Fibroblast of lung (primary cell): ENCODE data around the gene IQCB1. TPM values are rescaled to one million over a fixed set of nuclear protein-coding genes. Genes with fewer than 3 reads are reported as not detected.
A peak's percentile ranks its signal among the peaks of the same experiment; 100 is the strongest.

Source experiments
- DNase-seq, 2 donors: peaks; one replicate each; pipeline versions ENCODE4 v3.0.0 to v3.0.0-alpha.2; 2010; ENCODE audit warnings: low read depth in 2 of 2
- H2AFZ ChIP-seq: 2 replicates; pipeline ENCODE4 v1.5.1; 2012; ENCODE audit warnings: low read length, control low read depth, inconsistent platforms
- H3K27ac ChIP-seq: 2 replicates; pipeline ENCODE4 v1.5.1; 2011; ENCODE audit warnings: low read length, control low read depth; ENCODE audit not compliant: insufficient read depth
- H3K27me3 ChIP-seq: 2 replicates; pipeline ENCODE4 v1.5.1; 2011; ENCODE audit warnings: mild to moderate bottlenecking, low read length; ENCODE audit not compliant: control insufficient read depth, insufficient read depth
- H3K36me3 ChIP-seq: 2 replicates; pipeline ENCODE4 v1.5.1; 2011; ENCODE audit warnings: low read length; ENCODE audit not compliant: control insufficient read depth, insufficient read depth
- H3K4me1 ChIP-seq: 2 replicates; pipeline ENCODE4 v1.5.1; 2011; ENCODE audit warnings: low read length; ENCODE audit not compliant: control insufficient read depth, insufficient read depth; ENCODE audit errors: extremely low read depth
- H3K4me2 ChIP-seq: 2 replicates; pipeline ENCODE4 v1.5.1; 2011; ENCODE audit warnings: low read length, control low read depth; ENCODE audit not compliant: insufficient read depth; ENCODE audit errors: extremely low read depth
- H3K4me3 ChIP-seq, 4 experiments: fragments of 200-600 bp in 1 of 4; sonication (generic) in 1 of 4; replicated peaks in 1 of 4; 2 replicates each; pipeline ENCODE4 v1.5.1; 2011 to 2016; ENCODE audit warnings: low read length in 4 of 4, low read depth in 3 of 4, mild to moderate bottlenecking in 3 of 4, control low read depth in 2 of 4, inconsistent platforms in 1 of 4, mixed read lengths in 1 of 4; ENCODE audit not compliant: insufficient read depth in 1 of 4; ENCODE audit errors: control extremely low read depth in 1 of 4
- H3K79me2 ChIP-seq: 2 replicates; pipeline ENCODE4 v1.5.1; 2012; ENCODE audit warnings: mild to moderate bottlenecking, low read length, inconsistent platforms; ENCODE audit not compliant: control insufficient read depth, insufficient read depth
- H3K9ac ChIP-seq: 2 replicates; pipeline ENCODE4 v1.5.1; 2011; ENCODE audit warnings: mild to moderate bottlenecking, low read length, control low read depth; ENCODE audit not compliant: insufficient read depth
- H3K9me3 ChIP-seq: 2 replicates; pipeline ENCODE4 v1.5.1; 2012; ENCODE audit warnings: low read depth, low read length; ENCODE audit not compliant: control insufficient read depth, insufficient read depth
- H4K20me1 ChIP-seq: 2 replicates; pipeline ENCODE4 v1.5.1; 2011; ENCODE audit warnings: low read length; ENCODE audit not compliant: control insufficient read depth, insufficient read depth; ENCODE audit errors: extremely low read depth
- CTCF ChIP-seq, 2 donors: IDR thresholded peaks in 1 of 2; conservative IDR thresholded peaks in 1 of 2; 1 replicate in 1 of 2; 2 replicates in 1 of 2; pipeline ENCODE4 v1.5.1; 2011 to 2012; ENCODE audit warnings: low read length in 2 of 2, control low read depth in 1 of 2, inconsistent platforms in 1 of 2, low read depth in 1 of 2, mild to moderate bottlenecking in 1 of 2
- EZH2 ChIP-seq: IDR thresholded peaks from 2 replicates; pipeline ENCODE4 v1.5.1; 2012; ENCODE audit warnings: low read length, control low read depth, mild to moderate bottlenecking; ENCODE audit errors: missing control alignments
- polyA plus RNA-seq, 2 donors: library from polyadenylated mRNA; depleted of rRNA in 1 of 2; stranded (reverse) in 1 of 2; unstranded in 1 of 2; fragments of >200 nt; gene quantifications; 2 replicates each; pipeline ENCODE4 v1.2.1, GENCODE V29; 2011 to 2012; ENCODE audit warnings: missing spikeins in 1 of 2
- total RNA-seq: library from RNA; depleted of rRNA; stranded (reverse); fragments of >200 nt; gene quantifications from 2 replicates; pipeline ENCODE4 v1.2.1, GENCODE V29; 2014

The IQCB1 gene
- total and polyA plus RNA-seq, 2 donors (not counting 1 experiment from before 2014, with no cell fraction given), result 9.2 to 19.3 TPM

- Histone ChIP-seq H3K27ac (no peak overlapping the region), H3K79me2 (no peaks in the 10 kb centered on the region), H2AFZ (no peak overlapping the region), H3K4me3 (no peak overlapping the region), H3K27me3 (no peaks in the 10 kb centered on the region), H3K36me3 (no peaks in the 10 kb centered on the region), H3K4me1 (no peaks in the 10 kb centered on the region), H3K9me3 (no peaks in the 10 kb centered on the region), H4K20me1 (no peaks in the 10 kb centered on the region), H3K9ac (no peak overlapping the region), H3K4me2 (no peak overlapping the region)
- DNase-seq, result peak; percentile 19 to 20
- TF ChIP-seq CTCF (conservative IDR thresholded peaks at IDR 0.05 in 1 of 2, IDR thresholded peaks at IDR 0.05 in 1 of 2; ENCODE audit: low read depth in 1 of 2, low read length in 2 of 2), result no peak
- no peak for TF ChIP-seq EZH2
Measured at GRCh38 chr3:121821421-121822199, 13.2 kb downstream of the IQCB1 start.

DNA sequence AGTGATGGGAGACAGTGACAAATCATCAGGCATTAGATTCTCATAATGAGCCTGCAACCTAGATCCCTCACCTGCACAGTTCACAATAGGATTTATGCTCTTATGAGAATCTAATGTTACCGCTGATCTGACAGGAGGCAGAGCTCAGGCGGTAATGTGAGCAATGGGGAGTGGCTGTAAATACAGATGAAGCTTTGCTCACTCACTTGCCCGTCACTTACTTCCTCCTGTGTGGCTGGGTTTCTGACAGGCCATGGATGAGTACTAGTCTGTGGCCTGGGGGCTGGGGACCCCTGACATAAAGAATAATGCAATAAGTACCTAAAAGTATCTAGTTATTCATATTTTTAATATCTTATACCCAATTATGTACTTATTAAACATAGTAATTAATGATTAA lies 15.6 kb downstream of the IQCB1 start:
- DNase-seq, result no peak

DNA sequence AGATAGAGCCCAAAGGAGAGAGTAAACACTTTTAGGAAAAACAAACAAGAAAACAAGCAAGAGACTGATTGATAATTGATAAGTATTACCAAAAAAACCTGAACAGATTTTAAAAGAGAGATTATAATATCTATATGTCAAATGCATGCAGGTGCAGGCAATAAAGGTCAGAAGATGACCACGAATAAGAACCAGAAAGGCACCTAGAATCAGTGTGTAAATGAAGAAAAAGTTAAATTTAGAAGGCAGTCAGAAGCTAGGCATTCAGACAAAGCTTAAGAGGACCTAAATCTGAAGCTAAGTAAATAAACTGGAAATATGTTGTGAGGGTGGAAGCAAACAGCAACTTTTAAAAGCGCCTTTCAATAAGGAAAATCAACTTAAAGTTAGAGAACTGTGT lies 16.3 kb downstream of the IQCB1 start:
- TF ChIP-seq CTCF (conservative IDR thresholded peaks at IDR 0.05 in 1 of 2, IDR thresholded peaks at IDR 0.05 in 1 of 2; ENCODE audit: low read depth in 1 of 2, low read length in 2 of 2) (no peak), EZH2 (no peak)
- H3K36me3 ChIP-seq, result no peaks in the 10 kb centered on the region
- H3K4me2 ChIP-seq, result no peak overlapping the region
- no peak overlapping the region for H3K9ac ChIP-seq
- no peak overlapping the region for H3K27ac ChIP-seq
- H3K4me3 ChIP-seq, result no peak overlapping the region
- no peaks in the 10 kb centered on the region for H3K79me2 ChIP-seq
- no peak overlapping the region for H2AFZ ChIP-seq
- H3K4me1 ChIP-seq, result no peaks in the 10 kb centered on the region
- H3K9me3 ChIP-seq, result no peaks in the 10 kb centered on the region
- H3K27me3 ChIP-seq, result no peaks in the 10 kb centered on the region
- no peak for DNase-seq
- no peaks in the 10 kb centered on the region for H4K20me1 ChIP-seq

More for the DNA sequence above, 15.6 kb downstream of the IQCB1 start:
- TF ChIP-seq EZH2 (no peak), CTCF (conservative IDR thresholded peaks at IDR 0.05 in 1 of 2, IDR thresholded peaks at IDR 0.05 in 1 of 2; ENCODE audit: low read depth in 1 of 2, low read length in 2 of 2) (no peak)
- Histone ChIP-seq H3K9me3 (no peaks in the 10 kb centered on the region), H3K27ac (no peak overlapping the region), H3K27me3 (no peaks in the 10 kb centered on the region), H3K4me1 (no peaks in the 10 kb centered on the region), H3K79me2 (no peaks in the 10 kb centered on the region), H3K4me2 (no peak overlapping the region), H3K36me3 (no peaks in the 10 kb centered on the region), H2AFZ (no peak overlapping the region), H3K4me3 (no peak overlapping the region), H4K20me1 (no peaks in the 10 kb centered on the region), H3K9ac (no peak overlapping the region)
